HG03565 (cell line): ENCODE data around the gene NBAS.

Experiments used
- ATAC-seq: cut with Tn5 transposase; IDR thresholded peaks from one replicate; pipeline ENCODE4 v1.9.1; 2021; ENCODE audit warnings: mild to moderate bottlenecking, moderate library complexity; ENCODE audit not compliant: unreplicated experiment

Gene NBAS

GRCh38 chr2:15591692-15592463 is 30.7 kb upstream of the NBAS start, which contains the start of gene DDX1:
Gene DDX1 (plus strand): TSS chr2:15591868. CDS start chr2:15591934, 66 bp downstream.
- peak; percentile 88 for ATAC-seq

GRCh38 chr2:15591373-15591691 is 30.2 kb upstream of the NBAS start:
- no peak for ATAC-seq

- ATAC-seq = no peak
These were observed 27.3 kb upstream of the NBAS start for GRCh38 chr2:15588329-15588919.

- ATAC-seq = no peak
These were observed 23.8 kb upstream of the NBAS start for GRCh38 chr2:15584767-15585469.

- no peak for ATAC-seq
These were observed 23.2 kb upstream of the NBAS start for GRCh38 chr2:15584316-15584715.

- no peak for ATAC-seq
These were observed 22.7 kb upstream of the NBAS start for GRCh38 chr2:15583826-15584225.

GRCh38 chr2:15582710-15583357 is 21.7 kb upstream of the NBAS start:
- no peak for ATAC-seq

GRCh38 chr2:15580451-15580850 is 19.3 kb upstream of the NBAS start:
- ATAC-seq = no peak

GRCh38 chr2:15579641-15580040 is 18.5 kb upstream of the NBAS start:
- ATAC-seq = no peak

GRCh38 chr2:15577071-15577735 is 16.1 kb upstream of the NBAS start:
- ATAC-seq = peak; percentile 92

- no peak for ATAC-seq
These were observed 10.6 kb upstream of the NBAS start for GRCh38 chr2:15571729-15572128.

GRCh38 chr2:15570104-15570503 is 9.0 kb upstream of the NBAS start:
- ATAC-seq = no peak

- no peak for ATAC-seq
These were observed 7.7 kb upstream of the NBAS start for GRCh38 chr2:15568874-15569273.

- no peak for ATAC-seq
These were observed 5.8 kb upstream of the NBAS start for GRCh38 chr2:15566912-15567311.

- no peak for ATAC-seq
These were observed 5.0 kb upstream of the NBAS start for GRCh38 chr2:15565994-15566671.

GRCh38 chr2:15565392-15565791 is 4.3 kb upstream of the NBAS start:
- no peak for ATAC-seq

- ATAC-seq = no peak
These were observed 2.3 kb upstream of the NBAS start for GRCh38 chr2:15563227-15564100.

GRCh38 chr2:15562354-15563031 is 1.4 kb upstream of the NBAS start:
- ATAC-seq = no peak
